Epithelial cell of prostate (primary cell): ENCODE data around the gene LGR5.
A peak's percentile ranks its signal among the peaks of the same experiment; 100 is the strongest.

ENCODE experiments used
- DNase-seq: peaks from one replicate; pipeline ENCODE4 v3.0.0-alpha.2; 2011; ENCODE audit warnings: low read depth, low spot score
- H3K27ac ChIP-seq: fragments of 450-650 bp; 2 replicates; pipeline ENCODE4 v1.5.1; 2017; ENCODE audit warnings: mild to moderate bottlenecking

The LGR5 gene, protein sequence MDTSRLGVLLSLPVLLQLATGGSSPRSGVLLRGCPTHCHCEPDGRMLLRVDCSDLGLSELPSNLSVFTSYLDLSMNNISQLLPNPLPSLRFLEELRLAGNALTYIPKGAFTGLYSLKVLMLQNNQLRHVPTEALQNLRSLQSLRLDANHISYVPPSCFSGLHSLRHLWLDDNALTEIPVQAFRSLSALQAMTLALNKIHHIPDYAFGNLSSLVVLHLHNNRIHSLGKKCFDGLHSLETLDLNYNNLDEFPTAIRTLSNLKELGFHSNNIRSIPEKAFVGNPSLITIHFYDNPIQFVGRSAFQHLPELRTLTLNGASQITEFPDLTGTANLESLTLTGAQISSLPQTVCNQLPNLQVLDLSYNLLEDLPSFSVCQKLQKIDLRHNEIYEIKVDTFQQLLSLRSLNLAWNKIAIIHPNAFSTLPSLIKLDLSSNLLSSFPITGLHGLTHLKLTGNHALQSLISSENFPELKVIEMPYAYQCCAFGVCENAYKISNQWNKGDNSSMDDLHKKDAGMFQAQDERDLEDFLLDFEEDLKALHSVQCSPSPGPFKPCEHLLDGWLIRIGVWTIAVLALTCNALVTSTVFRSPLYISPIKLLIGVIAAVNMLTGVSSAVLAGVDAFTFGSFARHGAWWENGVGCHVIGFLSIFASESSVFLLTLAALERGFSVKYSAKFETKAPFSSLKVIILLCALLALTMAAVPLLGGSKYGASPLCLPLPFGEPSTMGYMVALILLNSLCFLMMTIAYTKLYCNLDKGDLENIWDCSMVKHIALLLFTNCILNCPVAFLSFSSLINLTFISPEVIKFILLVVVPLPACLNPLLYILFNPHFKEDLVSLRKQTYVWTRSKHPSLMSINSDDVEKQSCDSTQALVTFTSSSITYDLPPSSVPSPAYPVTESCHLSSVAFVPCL

DNA sequence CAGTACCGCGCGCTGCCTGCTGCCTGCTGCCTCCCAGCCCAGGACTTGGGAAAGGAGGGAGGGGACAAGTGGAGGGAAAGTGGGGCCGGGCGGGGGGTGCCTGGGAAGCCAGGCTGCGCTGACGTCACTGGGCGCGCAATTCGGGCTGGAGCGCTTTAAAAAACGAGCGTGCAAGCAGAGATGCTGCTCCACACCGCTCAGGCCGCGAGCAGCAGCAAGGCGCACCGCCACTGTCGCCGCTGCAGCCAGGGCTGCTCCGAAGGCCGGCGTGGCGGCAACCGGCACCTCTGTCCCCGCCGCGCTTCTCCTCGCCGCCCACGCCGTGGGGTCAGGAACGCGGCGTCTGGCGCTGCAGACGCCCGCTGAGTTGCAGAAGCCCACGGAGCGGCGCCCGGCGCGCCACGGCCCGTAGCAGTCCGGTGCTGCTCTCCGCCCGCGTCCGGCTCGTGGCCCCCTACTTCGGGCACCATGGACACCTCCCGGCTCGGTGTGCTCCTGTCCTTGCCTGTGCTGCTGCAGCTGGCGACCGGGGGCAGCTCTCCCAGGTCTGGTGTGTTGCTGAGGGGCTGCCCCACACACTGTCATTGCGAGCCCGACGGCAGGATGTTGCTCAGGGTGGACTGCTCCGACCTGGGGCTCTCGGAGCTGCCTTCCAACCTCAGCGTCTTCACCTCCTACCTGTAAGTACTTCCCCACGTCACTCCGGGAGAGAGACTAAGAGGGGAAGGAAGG, at the start of gene LGR5:
LGR5 (plus strand) TSS at position 186 of the 732 bp plus-strand sequence; CDS start at position 469, 283 bp downstream.
- H3K27ac ChIP-seq: no peak within 1 kb of the TSS
- DNase-seq: no peak

DNA sequence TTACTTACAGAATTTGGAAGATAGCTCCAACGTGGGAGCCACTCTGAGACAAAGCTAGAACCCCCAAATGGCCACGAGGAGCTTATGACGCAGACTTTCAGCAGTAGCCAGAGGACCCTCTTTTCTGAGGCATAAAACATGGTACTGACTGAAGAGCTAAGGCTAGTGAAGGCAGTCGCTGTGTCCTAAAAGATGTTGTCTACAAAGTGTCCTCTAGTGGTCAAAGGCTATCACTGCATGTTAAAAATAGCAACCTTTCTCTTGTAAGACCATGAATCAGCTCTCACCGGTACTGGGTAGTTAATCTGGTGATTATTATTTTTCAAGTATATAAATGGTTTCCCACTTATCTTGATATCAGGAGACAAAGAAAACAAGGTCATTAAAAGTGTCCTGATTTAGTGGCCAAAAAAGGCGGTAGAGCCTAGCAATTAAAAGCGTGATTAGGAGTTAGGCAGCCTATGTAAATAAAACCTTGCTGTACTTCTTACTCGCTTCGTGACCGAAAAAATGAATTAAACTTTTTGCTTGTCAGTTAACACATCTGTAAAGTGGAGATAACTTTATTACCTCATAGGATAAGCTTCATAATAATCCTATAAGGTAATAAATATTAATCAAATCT, 47.0 kb upstream of the LGR5 start:
- DNase-seq: peak; percentile 39
- no peak overlapping the region for H3K27ac ChIP-seq

DNA sequence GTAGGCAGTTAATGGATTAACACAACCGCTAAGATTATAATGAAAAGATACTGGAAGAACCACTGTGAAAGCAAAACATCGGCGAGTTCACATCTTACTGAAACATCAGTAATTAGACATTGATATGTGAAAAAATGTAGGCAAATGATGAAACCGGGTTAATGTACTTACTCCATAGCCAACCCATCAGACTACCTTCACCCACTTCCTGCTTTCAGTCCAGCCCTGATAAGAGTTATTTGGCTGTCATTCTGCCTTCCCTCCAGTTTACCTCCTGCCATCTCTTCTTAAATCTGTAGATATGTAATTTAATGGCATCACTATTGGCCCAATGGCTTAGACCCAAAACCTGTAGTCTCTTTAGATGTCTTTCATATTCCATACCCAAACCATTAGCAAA, 46.0 kb upstream of the LGR5 start:
- no peak overlapping the region for H3K27ac ChIP-seq
- DNase-seq: no peak

DNA sequence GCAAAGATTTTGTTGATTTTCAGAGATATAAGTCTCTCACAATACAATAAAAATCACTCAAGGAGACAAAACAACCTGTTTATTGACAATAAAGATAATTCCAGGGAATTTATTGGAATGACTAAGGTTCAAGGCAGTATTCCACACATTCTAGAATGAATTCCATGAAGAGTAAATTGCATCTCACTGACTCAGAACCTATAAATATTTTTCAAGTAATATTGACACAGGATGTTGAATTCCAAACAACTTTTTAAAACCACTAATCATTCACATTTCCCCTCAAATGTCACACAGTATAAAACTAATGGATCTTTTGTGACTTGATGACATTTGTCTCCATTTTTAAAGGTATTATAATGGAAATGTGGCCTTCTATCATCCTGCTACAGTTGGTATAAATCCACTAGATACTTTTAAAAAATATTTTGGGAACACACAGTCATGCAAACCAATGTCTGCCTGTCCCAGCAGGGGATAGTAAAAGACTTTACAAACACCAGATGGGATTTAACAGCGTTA, 42.1 kb upstream of the LGR5 start:
- no peak for DNase-seq
- no peak overlapping the region for H3K27ac ChIP-seq

DNA sequence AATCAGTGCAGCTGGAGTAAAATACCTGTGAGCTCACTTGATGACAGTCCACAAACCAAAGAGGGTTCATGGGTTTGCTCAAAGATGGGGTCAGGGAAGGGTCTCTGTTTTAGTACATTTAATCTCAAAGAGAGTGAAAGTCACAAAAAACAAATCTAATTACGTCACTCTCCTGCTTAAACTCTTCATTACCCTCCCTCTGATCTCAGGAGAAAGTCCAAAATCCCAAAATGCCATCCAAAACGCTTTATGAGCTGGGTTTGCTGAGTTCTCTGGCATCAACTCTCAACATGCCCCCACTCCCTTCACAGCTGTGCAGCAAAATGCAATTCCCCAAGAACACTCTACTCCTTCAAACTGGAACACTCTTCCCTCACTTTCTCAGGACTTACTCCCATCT, 40.4 kb upstream of the LGR5 start:
- no peak for DNase-seq
- H3K27ac ChIP-seq: no peak overlapping the region

DNA sequence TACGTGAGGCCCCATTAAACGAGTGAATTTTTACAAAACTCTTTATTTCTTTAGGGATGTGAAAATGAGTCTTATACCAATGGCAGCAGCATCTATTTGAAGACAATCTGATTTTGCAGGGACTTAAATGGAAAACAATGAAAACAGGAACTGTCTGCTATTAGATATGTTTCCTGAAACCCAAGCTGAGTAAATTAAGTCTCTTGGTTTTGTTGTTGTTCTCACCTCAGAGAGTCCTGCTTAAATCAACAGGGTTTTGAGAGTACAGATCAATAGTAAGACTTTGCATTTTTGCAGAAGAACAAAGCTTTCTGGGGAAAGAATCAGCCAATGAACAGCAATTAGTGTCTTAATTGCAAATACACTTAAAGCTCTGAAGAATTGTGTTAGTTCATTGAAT, 39.1 kb upstream of the LGR5 start:
- no peak overlapping the region for H3K27ac ChIP-seq
- no peak for DNase-seq

DNA sequence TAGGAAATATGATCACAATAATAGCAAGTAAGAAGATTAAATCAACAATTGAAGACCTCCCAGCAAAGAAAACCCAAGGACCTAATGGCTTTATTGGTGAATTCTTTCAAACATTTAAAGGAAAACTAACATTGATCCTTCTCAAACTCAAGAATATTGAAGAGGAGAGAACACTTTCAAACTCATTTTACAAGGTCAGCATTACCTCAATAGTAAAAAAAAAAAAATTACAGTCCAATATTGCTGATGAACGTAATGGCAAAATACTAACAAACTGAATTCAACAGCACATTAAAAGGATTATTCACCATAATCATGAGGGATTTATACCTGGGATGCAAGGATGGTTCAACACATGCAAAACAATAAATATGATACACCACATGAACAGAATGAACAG, 33.7 kb upstream of the LGR5 start:
- H3K27ac ChIP-seq: no peak overlapping the region
- DNase-seq: no peak

DNA sequence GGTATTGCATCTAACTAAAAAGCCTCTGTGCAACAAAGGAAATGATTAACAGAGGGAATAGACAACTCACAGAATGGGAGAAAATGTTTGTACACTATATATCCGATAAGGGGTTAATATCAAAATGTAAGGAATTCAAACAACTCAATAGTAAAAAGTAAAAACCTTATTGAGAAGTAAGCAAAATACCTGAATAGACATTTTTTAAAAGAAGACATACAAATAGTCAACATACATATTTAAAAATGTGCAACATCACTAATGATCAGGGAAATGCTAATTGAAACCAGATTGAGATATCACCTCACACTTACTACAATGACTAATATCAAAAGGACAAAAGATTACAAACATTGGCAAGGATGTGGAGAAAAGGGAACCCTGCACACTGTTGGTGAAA, 31.9 kb upstream of the LGR5 start:
- H3K27ac ChIP-seq: no peak overlapping the region
- DNase-seq: no peak

DNA sequence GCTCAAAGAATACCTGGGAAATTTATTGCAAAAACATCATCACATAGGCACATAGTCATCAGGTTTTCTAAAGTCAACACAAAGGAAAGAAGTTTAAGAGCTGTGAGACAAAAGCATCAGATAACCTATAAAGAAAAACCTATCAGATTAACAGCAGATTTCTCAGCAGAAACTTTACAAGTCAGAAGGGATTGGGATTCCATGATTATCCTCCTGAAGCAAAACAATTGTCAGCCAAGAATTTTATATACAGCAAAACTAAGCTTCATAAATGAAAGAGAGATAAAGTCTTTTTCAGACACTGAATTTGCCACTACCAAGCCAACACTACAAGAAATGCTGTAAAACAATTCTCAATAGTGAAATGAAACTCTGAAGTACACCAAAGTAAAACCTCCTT, 28.8 kb upstream of the LGR5 start:
- no peak for DNase-seq
- H3K27ac ChIP-seq: no peak overlapping the region

DNA sequence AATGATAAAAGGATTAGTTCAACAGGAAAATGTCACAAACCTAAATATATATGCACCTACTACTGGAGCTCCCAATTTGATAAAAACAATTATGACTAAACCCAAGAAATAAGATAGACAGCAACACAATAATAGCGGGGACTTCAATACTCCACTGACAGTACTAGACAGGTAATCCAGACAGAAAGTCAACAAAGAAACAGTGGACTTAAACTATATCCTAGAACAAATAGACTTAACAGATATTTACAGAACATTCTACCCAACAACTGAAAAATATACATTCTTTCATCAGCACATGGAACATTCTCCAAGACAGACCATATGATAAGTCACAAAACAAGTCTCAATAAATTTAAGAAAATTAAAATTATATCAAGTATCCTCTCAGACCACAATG, 28.0 kb upstream of the LGR5 start:
- H3K27ac ChIP-seq: no peak overlapping the region
- no peak for DNase-seq

DNA sequence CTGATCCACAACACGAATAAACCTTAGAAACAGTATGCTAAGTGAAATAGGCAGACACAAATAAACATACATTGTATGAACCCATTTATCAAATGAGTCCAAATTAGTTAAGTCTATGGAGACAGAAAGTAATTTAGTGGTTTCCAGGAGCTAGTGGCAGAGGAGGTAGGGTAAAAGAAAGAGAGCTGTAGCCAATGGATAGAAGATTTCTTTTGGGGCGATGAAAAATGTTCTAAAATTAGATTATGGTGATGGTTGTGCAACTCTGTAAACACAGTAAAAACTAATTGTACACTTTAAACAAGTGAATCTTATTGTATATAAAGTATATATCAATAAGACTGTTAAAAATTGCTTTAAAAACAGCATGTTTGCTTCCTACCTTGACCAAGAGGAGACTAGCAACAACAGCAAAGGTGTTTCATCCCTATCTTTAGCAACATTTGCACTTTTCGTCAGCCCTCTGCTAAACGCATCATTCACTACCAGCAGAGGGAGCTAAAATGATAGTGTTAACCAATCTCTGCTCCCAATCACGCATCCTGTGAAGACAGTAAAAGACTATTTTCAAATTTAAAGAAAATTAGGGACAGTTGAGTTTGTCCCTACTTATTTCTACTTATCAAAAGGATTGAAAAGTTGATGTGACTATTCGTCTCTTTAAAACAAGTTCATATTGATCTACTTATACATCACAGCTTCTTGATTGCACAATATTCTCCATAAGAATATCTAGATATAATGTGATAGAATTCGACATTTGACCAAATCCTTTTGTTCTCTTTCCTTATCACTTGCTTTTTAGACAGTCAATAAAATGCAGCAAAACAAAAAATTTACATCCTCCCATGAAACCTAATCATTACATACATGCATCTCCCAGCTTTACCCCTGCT, 24.0 kb upstream of the LGR5 start:
- H3K27ac ChIP-seq: no peak overlapping the region
- no peak for DNase-seq

DNA sequence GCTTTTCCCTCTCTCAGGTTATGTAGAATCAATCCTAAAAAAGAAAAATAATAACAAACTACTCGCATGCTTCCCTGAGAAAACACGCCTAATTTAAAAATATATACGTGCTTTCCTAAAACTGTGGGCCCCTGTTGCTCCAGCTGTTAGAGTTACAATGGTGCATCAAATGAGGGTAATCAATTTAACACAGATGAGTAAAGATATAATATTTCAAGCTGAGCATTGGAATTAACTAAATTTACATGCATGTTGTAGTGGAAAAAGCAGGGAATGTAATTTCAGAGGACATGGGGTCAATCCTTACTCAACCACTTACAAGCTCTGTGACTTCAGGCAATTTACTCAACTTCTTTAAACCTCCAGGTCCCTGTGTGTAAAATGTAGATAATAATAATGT, 22.4 kb upstream of the LGR5 start:
- DNase-seq: no peak
- H3K27ac ChIP-seq: no peak overlapping the region

DNA sequence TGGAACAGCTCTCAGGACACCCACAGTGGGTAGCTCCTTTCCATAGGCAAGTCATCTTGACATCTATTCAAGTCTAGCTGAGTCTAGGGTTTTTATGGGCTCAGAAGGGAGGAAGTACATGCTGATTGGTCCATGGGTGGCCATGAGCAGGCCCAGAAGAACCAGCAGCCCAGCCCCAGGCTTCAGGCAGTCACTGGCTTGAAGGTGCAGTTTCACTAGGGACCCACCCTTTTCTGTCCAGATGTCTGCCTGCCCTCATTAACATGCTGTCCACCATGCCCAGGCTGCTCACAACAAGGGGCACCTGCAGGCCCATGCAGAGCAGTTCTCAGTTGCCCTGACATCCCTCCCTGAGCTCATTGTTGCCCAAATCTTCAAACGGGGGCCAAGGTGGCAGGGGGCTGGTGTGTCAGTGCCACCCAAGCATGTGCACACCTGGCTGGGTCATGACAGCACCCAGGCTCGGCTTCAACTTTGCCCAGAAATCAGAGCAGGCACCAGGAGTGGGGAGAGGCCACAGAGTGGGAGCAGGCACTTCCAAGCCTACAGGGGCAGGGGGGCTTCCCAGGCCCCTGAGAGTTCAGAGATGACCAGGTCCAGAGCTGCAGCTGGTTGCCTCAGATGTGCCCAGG, 18.7 kb upstream of the LGR5 start:
- H3K27ac ChIP-seq: no peak overlapping the region
- no peak for DNase-seq

DNA sequence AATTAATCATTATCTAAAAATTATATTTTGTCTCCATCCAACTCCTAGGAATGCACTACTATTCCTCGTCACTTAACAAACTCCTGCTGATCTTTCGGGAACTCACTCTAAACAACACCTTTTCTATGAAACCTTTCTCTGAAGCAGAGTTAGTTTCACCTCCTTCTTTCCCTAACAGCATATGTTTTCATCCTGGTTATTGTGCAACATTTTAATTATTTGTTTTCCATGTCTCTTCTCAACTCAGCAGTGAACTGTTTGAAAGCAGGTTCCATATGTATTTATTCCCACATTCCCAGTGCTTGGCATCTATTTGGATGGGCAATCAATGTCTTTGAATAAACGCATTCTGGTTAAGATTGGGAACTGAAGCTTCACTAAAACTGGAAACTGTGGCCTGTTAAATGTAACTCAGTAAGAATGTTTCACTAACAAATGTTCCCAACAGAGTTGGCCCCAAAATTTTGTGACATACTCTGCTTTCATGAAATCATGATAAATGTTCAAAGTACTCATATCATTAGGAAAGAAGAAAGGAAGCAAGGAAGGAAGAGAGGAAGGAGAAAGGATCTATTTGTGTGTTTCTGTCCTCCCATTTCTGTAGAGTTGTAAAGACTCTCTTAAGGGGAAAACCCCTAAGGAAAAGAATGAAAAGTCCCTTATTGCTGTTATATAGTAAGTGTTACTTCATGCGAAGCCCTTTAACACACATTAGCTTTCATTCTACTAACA, 13.9 kb upstream of the LGR5 start:
- H3K27ac ChIP-seq: no peak overlapping the region
- DNase-seq: no peak

DNA sequence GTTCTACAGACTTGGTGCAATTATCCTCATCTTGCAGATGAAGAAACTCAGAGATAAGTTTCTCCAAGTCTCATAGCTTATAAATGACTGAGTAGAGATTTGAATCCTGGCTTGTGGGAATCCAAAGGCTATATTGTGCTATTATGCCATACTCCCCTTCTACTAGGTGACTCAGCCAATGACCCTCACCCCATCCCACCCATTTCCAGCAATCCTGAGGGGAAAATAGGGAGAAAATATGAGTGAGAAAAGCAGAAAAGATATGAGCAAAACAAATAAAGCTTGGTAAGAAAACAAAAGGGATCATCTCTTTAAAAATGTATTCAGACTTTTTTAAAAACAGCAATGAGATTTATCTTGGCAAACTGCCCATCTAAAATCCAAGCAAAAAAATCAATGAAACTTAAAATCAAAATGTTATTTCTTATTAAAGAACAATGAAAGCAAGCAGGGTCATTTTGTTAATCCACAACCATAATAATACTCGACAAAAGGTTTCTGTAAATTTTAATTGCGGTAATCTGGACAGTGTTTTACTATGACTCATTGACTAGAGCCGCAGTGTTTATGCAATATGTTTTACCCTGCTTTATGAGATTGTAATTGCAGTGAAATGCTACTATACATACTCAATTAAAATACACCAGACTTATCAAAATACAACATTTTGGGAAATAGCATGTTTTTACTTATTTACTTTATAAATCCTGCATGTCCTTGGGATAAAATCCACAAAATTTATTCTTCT, 13.1 kb upstream of the LGR5 start:
- H3K27ac ChIP-seq: no peak overlapping the region
- DNase-seq: no peak

DNA sequence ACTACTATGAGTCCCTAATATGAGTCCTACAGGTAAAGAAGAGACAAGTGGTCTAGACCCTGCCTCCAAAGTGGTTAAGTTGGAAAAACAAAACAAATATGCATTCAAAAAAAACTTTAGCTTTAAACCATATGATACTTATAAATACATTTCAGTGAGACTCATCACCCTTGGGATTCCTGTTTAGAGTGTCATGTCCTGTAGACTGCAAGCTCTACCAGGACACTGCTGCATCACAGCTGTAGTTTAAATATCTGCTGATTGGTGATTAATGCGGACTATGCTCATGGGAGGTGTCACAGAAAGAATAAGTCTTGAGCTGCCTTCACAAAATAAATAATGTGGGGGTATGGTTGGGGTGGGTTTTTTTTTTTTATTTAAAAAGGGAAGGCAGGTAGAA, 8.8 kb upstream of the LGR5 start:
- H3K27ac ChIP-seq: no peak overlapping the region
- DNase-seq: no peak

DNA sequence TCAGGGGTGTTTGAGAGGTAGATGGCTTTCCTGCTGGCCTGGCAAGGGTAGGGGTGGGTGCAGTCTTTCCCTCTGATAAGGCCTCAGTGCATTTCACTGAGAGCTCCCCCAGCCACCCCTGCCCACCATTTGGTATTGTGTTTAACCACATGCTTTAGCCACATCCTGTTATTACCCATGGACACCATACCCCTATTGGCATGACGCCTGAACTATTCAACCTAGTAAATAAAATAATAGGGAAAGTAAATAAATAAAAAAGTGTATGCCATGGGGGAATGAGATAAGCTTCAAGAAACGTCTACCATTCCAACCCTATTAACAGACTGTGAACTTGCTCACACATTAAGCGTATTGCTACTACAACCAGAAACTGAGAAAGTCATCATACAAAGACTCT, 7.6 kb upstream of the LGR5 start:
- DNase-seq: no peak
- H3K27ac ChIP-seq: no peak overlapping the region
